H9 (cell line): ENCODE results near the gene ZNF687. TPM values are rescaled to one million over a fixed set of nuclear protein-coding genes. Genes with fewer than 3 reads are reported as not detected.

Experiments
- DNase-seq: peaks from one replicate; pipeline ENCODE4 v3.0.0-alpha.2; 2017
- H2AFZ ChIP-seq: one replicate; pipeline ENCODE4 v1.6.1; 2013; ENCODE audit warnings: mild to moderate bottlenecking, low read length, control low read depth, moderate library complexity
- H2AK5ac ChIP-seq: 2 replicates; pipeline ENCODE4 v1.6.1; 2013; ENCODE audit warnings: low read length, control low read depth, mixed read lengths; ENCODE audit not compliant: insufficient read length
- H2BK120ac ChIP-seq: one replicate; pipeline ENCODE4 v1.6.1; 2013; ENCODE audit warnings: low read depth, mild to moderate bottlenecking, low read length, control low read depth, inconsistent platforms; ENCODE audit not compliant: poor library complexity, severe bottlenecking
- H2BK12ac ChIP-seq: 2 replicates; pipeline ENCODE4 v1.6.1; 2013; ENCODE audit warnings: low read length, control low read depth, mixed read lengths, low read depth; ENCODE audit not compliant: insufficient read length
- H2BK15ac ChIP-seq: 2 replicates; pipeline ENCODE4 v1.6.1; 2013; ENCODE audit warnings: low read depth, low read length, control low read depth
- H2BK20ac ChIP-seq: one replicate; pipeline ENCODE4 v1.6.1; 2013; ENCODE audit warnings: low read depth, mild to moderate bottlenecking, low read length, control low read depth, inconsistent platforms; ENCODE audit not compliant: poor library complexity, severe bottlenecking
- H2BK5ac ChIP-seq: 2 replicates; pipeline ENCODE4 v1.6.1; 2013; ENCODE audit warnings: low read length, control low read depth, mixed read lengths; ENCODE audit not compliant: insufficient read length
- H3K14ac ChIP-seq: 2 replicates; pipeline ENCODE4 v1.6.1; 2013; ENCODE audit warnings: low read length, control low read depth; ENCODE audit not compliant: insufficient read depth
- H3K18ac ChIP-seq: 2 replicates; pipeline ENCODE4 v1.6.1; 2013; ENCODE audit warnings: low read depth, mild to moderate bottlenecking, mixed read lengths, low read length, control low read depth; ENCODE audit not compliant: insufficient read length
- H3K23ac ChIP-seq: 2 replicates; pipeline ENCODE4 v1.6.1; 2013; ENCODE audit warnings: low read length, control low read depth, mixed read lengths, low read depth; ENCODE audit not compliant: insufficient read length
- H3K23me2 ChIP-seq: 2 replicates; pipeline ENCODE4 v1.6.1; 2013; ENCODE audit warnings: low read depth, mild to moderate bottlenecking, mixed read lengths, low read length, control low read depth; ENCODE audit not compliant: insufficient read length, poor library complexity, severe bottlenecking
- H3K27ac ChIP-seq: 2 replicates; pipeline ENCODE4 v1.5.1; 2013; ENCODE audit warnings: low read length, control low read depth, mixed read lengths, low read depth; ENCODE audit not compliant: insufficient read length
- H3K27me3 ChIP-seq: 2 replicates; pipeline ENCODE4 v1.6.1; 2013; ENCODE audit warnings: low read length, control low read depth, inconsistent platforms; ENCODE audit not compliant: insufficient read depth
- H3K4ac ChIP-seq: 2 replicates; pipeline ENCODE4 v1.6.1; 2013; ENCODE audit warnings: low read depth, mild to moderate bottlenecking, control low read depth, inconsistent platforms, low read length, moderate library complexity
- H3K4me1 ChIP-seq: 2 replicates; pipeline ENCODE4 v1.6.1; 2013; ENCODE audit warnings: low read length, control low read depth, inconsistent platforms; ENCODE audit not compliant: insufficient read depth
- H3K4me2 ChIP-seq: 2 replicates; pipeline ENCODE4 v1.6.1; 2013; ENCODE audit warnings: low read length, control low read depth, mixed read lengths; ENCODE audit not compliant: insufficient read length, insufficient read depth
- H3K56ac ChIP-seq: 2 replicates; pipeline ENCODE4 v1.6.1; 2013; ENCODE audit warnings: low read depth, mild to moderate bottlenecking, mixed read lengths, low read length, control low read depth; ENCODE audit not compliant: insufficient read length
- H3K79me1 ChIP-seq: 2 replicates; pipeline ENCODE4 v1.6.1; 2013; ENCODE audit warnings: low read depth, mild to moderate bottlenecking, moderate library complexity, low read length, control low read depth, inconsistent platforms; ENCODE audit not compliant: insufficient read depth, poor library complexity, severe bottlenecking
- H3K79me2 ChIP-seq: 2 replicates; pipeline ENCODE4 v1.6.1; 2013; ENCODE audit warnings: low read length, control low read depth, inconsistent platforms; ENCODE audit not compliant: insufficient read depth
- H3K9ac ChIP-seq: 2 replicates; pipeline ENCODE4 v1.6.1; 2013; ENCODE audit warnings: low read length, control low read depth, mixed read lengths; ENCODE audit not compliant: insufficient read length; ENCODE audit errors: extremely low read depth
- H3K9me3 ChIP-seq: one replicate; pipeline ENCODE4 v1.6.1; 2013; ENCODE audit warnings: low read depth, low read length, inconsistent platforms; ENCODE audit not compliant: control insufficient read depth
- H3T11ph ChIP-seq: one replicate; pipeline ENCODE4 v1.6.1; 2013; ENCODE audit warnings: mild to moderate bottlenecking, low read length, control low read depth, inconsistent platforms
- H4K20me1 ChIP-seq: one replicate; pipeline ENCODE4 v1.6.1; 2013; ENCODE audit not compliant: control insufficient read depth, insufficient read length, insufficient read depth
- H4K5ac ChIP-seq: 2 replicates; pipeline ENCODE4 v1.6.1; 2013; ENCODE audit warnings: low read depth, mild to moderate bottlenecking, mixed read lengths, low read length, control low read depth; ENCODE audit not compliant: insufficient read length
- H4K8ac ChIP-seq: replicated peaks from 2 replicates; pipeline ENCODE4 v1.6.1; 2013; ENCODE audit warnings: low read length, control low read depth, mixed read lengths, low read depth; ENCODE audit not compliant: insufficient read length
- H4K91ac ChIP-seq: 2 replicates; pipeline ENCODE4 v1.6.1; 2013; ENCODE audit warnings: low read depth, mild to moderate bottlenecking, moderate library complexity, mixed read lengths, low read length, control low read depth; ENCODE audit not compliant: insufficient read length
- H3K27ac Mint-ChIP-seq, 3 experiments: 2 replicates in 2 of 3; 3 replicates in 1 of 3; pipeline ENCODE4 v1.8.0; 2020 to 2021; ENCODE audit warnings: mixed read lengths in 3 of 3, mild to moderate bottlenecking in 1 of 3, moderate library complexity in 1 of 3
- H3K27me3 Mint-ChIP-seq: 2 replicates; pipeline ENCODE4 v1.8.0; 2021; ENCODE audit warnings: low read depth, mild to moderate bottlenecking, moderate library complexity, mixed read lengths
- H3K36me3 Mint-ChIP-seq, 3 experiments: 2 replicates in 2 of 3; 3 replicates in 1 of 3; pipeline ENCODE4 v1.8.0; 2020 to 2021; ENCODE audit warnings: low read depth in 3 of 3, mixed read lengths in 3 of 3; ENCODE audit not compliant: insufficient read depth in 1 of 3
- H3K4me1 Mint-ChIP-seq, 2 experiments: 2 replicates each; pipeline ENCODE4 v1.8.0; 2020; ENCODE audit warnings: mixed read lengths in 2 of 2
- H3K4me3 Mint-ChIP-seq, 2 experiments: 2 replicates in 1 of 2; 3 replicates in 1 of 2; pipeline ENCODE4 v1.8.0; 2020 to 2021; ENCODE audit warnings: mild to moderate bottlenecking in 2 of 2, mixed read lengths in 2 of 2, moderate library complexity in 1 of 2
- H3K9me3 Mint-ChIP-seq, 2 experiments: 2 replicates in 1 of 2; 3 replicates in 1 of 2; pipeline ENCODE4 v1.8.0; 2020; ENCODE audit warnings: mild to moderate bottlenecking in 2 of 2, mixed read lengths in 2 of 2, moderate library complexity in 1 of 2
- WGBS: extraction: QIAGEN DNeasy Blood & Tissue Kit; methylation state at CpG from one replicate; pipeline ENCODE4 v1.1.7; 2013; ENCODE audit warnings: missing lambda C conversion rate, low lambda C conversion rate, mixed read lengths; ENCODE audit not compliant: insufficient read length; ENCODE audit errors: extremely low coverage; 5-methylcytosine and 5-hydroxymethylcytosine counted together
- total RNA-seq: library from RNA; stranded (reverse); gene quantifications from 2 replicates; pipeline ENCODE4 v1.2.1, GENCODE V29; 2021
- TF ChIP-seq, protein P1 (sequence below): fragments of 200-600 bp; sonication (generic); conservative IDR thresholded peaks from 3 replicates; pipeline ENCODE4 v1.8.0; 2021; ENCODE audit warnings: antibody characterized with exemption, mild to moderate bottlenecking

ZNF687 gene
- total RNA-seq, 1 experiment from 2014 or later, result 58.2 TPM

GRCh38 chr1:151238467-151238739, 43.7 kb upstream of the ZNF687 start:
- H3K79me2 ChIP-seq, result no peaks in the 10 kb centered on the region
- no peak overlapping the region for H2BK12ac ChIP-seq
- no peaks in the 10 kb centered on the region for H3K23me2 ChIP-seq
- no peaks in the 10 kb centered on the region for H3K27me3 ChIP-seq
- no peak overlapping the region for H2AK5ac ChIP-seq
- TF ChIP-seq, protein P1, sequence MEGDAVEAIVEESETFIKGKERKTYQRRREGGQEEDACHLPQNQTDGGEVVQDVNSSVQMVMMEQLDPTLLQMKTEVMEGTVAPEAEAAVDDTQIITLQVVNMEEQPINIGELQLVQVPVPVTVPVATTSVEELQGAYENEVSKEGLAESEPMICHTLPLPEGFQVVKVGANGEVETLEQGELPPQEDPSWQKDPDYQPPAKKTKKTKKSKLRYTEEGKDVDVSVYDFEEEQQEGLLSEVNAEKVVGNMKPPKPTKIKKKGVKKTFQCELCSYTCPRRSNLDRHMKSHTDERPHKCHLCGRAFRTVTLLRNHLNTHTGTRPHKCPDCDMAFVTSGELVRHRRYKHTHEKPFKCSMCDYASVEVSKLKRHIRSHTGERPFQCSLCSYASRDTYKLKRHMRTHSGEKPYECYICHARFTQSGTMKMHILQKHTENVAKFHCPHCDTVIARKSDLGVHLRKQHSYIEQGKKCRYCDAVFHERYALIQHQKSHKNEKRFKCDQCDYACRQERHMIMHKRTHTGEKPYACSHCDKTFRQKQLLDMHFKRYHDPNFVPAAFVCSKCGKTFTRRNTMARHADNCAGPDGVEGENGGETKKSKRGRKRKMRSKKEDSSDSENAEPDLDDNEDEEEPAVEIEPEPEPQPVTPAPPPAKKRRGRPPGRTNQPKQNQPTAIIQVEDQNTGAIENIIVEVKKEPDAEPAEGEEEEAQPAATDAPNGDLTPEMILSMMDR, result no peak
- Mint-ChIP-seq H3K27me3 (no peaks in the 10 kb centered on the region), H3K36me3 (peaks cover 60 to 97% (median 93%) of the 10 kb centered on the region in 3 experiments; a peak in 6 of 7 replicates), H3K27ac (no peak overlapping the region), H3K4me1 (no peaks in the 10 kb centered on the region), H3K4me3 (no peak overlapping the region), H3K9me3 (no peaks in the 10 kb centered on the region)
- H2AFZ ChIP-seq, result no peak overlapping the region
- no peak overlapping the region for H2BK20ac ChIP-seq
- H3K9ac ChIP-seq, result no peak overlapping the region
- no peaks in the 10 kb centered on the region for H4K20me1 ChIP-seq
- no peak overlapping the region for H3K23ac ChIP-seq
- H3K18ac ChIP-seq, result no peak overlapping the region
- no peak overlapping the region for H3K4ac ChIP-seq
- H3K4me2 ChIP-seq, result no peak overlapping the region
- WGBS, result no CpG with 5 or more reads among the region's 1 CpG
- no peaks in the 10 kb centered on the region for H3K9me3 ChIP-seq
- no peak overlapping the region for H2BK15ac ChIP-seq
- H3K79me1 ChIP-seq, result no peaks in the 10 kb centered on the region
- no peak overlapping the region for H4K8ac ChIP-seq
- no peak overlapping the region for H3K56ac ChIP-seq
- H4K5ac ChIP-seq, result no peak overlapping the region
- H4K91ac ChIP-seq, result no peak overlapping the region
- H3T11ph ChIP-seq, result no peak overlapping the region
- H3K27ac ChIP-seq, result no peak overlapping the region
- H2BK120ac ChIP-seq, result no peak overlapping the region
- H3K14ac ChIP-seq, result no peak overlapping the region
- H3K4me1 ChIP-seq, result no peaks in the 10 kb centered on the region
- no peak for DNase-seq
- H2BK5ac ChIP-seq, result no peak overlapping the region
